ENCODE data around the gene MNAT1.
A peak's percentile ranks its signal among the peaks of the same experiment; 100 is the strongest.
"Not testable (repeated sequence)": the region's sequence is repeated elsewhere in the genome, so short reads cannot be mapped to it uniquely, and the experiment has no call there.

The MNAT1 gene

DNA sequence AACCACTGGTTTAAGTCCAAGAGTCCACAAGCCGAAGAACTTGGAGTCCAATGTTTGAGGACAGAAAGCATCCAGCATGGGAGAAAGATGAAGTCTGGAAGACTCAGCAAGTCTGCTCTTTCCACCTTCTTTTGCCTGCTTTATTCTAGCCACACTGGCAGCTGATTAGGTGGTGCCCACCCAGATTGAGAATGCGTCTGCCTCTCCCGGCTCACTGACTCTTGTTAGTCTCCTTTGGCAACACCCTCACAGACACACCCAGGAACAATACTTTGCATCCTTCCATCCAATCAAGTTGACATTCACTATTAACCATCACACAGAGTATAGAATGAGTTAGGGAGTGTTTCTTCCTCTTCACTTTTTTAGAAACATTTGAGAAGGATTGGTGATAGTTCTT lies 156.1 kb downstream of the MNAT1 start:
- not testable (repeated sequence) for DNase-seq

DNA sequence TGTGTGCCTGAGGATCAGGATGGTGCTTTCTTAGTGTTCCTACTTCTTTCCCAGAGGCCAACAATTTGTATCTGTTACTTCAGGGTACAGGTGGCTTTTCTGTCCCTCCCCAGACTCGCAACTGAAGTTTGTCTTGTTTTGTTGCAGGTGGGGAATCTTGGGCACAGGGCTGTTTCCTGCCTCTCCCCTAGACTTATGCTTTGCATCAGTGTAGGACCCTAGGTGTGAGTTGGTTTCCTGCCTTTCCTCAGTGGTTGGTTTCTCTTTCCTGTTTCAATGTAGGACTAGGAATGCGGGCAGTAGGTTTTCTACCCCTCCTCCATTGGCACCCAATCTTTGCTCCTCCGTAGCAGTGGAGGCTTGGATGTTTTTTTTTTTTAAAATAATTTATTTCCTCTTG lies 159.3 kb downstream of the MNAT1 start:
- no peak for DNase-seq

- DNase-seq = no peak
Measured at GRCh38 chr14:60904381-60904780, 169.8 kb downstream of the MNAT1 start.

DNA sequence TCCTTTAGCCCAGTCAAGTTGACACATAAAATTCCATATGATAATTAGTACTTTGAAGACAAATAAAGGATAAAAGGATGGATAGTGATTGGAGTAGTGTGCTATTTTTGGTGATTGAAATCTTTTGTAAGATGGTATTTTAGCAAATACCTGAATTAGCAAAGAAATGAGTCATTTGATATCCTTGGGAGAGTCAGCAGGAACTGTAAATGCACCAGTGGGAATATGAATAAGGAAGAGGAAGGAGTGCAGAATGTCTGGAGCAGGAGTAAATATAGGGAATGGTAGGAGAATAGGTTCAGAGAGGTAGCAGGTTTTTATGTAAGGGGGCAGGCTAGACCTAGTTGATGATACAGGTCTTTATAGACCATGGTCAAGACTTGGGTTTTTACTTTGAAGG lies 171.4 kb downstream of the MNAT1 start:
- DNase-seq = no peak

- no peak for DNase-seq
Measured at GRCh38 chr14:60915781-60916180, 181.2 kb downstream of the MNAT1 start.

DNA sequence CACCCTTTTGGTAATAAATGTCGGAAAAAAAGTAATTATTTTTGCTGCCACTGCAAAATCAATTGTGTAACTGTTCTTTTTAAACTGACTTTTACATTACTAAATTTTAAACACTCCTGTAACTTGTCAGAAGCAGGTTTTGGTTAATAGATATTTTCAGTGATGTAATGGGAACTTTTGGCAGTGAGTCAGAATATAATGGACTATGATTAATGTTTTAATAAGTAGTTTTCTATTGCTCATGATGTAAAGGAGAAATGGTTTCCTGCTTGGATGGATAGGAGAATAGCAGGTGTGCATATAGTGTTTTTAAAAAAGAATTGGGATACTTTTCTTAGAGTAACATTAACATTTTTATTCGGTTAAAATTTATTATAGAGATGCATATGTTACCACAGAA lies 187.5 kb downstream of the MNAT1 start:
- no peak for DNase-seq

DNA sequence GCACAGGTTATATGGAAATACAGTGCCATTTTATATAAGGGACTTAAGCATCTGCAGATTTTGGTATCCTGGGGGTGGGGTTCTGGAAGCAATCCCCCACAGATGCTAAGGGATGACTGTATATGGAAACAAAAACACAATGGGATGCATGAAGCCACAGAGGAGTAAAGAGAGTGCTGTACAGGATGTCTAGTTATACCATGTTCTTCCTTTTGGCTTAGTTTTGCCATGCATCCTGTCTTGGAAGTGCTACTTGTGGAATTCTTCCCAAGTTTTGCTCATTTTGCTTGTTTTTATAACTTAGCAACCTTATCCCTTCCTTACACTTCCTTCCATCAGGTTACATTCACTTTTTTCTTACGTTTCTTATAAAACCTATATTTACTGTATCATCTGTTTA lies 190.7 kb downstream of the MNAT1 start:
- DNase-seq = no peak

DNA sequence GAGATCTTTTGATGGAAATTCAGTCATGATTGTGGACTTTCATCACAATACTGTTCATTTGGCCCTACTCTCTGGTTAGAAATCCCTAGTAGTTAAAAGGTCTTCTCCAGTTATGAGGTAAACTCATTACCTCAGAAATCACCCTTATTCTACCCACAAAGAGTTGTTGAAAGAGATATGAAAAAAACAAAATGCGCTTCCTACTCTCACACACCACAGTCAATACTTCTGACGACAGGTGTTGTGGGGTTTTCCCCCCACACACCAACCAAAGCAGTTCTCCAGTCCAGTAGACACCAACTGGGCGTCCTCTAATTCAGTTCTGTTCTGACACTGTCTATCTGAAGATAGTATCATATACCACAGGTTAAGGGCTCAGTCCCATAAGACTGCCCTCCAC lies 191.4 kb downstream of the MNAT1 start:
- no peak for DNase-seq

DNA sequence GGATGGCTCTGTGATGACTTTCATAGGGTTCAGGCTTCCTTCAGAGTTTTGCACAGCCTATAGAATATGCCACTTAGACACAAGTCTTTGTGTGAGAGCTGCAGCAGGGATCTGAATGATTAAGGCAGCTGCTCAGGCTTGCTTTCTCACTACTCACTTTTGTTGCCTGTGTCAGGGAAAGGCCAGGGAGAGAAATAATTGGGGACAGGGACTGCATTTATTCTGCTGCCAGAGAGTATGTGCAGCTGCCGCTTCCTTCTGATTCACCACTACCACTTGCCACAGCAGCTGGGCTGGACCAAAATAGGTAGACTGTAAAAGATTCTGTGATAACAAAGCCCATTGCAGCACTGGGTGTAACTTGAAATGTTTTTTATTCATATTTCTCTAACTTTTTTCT lies 196.7 kb downstream of the MNAT1 start:
- DNase-seq = peak; percentile 16

- DNase-seq = no peak
Measured at GRCh38 chr14:60933920-60934655, 199.5 kb downstream of the MNAT1 start.

GRCh38 chr14:60935319-60935718 lies 200.8 kb downstream of the MNAT1 start:
- no peak for DNase-seq

DNA sequence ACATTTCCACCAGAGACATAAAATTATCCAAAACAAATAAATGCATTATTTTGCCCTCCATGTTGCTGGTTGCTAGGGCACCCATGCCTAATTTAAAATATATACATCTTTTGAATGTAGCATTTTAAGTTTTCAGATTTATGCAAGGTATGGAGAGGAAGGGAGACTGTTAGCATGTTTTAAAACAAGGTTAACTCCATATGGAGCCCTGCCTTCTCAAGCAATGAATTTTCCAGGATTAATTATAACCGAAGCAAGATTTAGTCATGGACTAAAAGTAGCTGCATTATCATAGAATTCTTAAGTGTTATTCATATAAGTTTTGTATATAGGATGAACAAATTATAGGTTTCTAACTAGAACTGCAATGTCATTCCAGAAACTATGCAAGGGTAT lies 209.1 kb downstream of the MNAT1 start:
- no peak for DNase-seq

GRCh38 chr14:60944204-60944603 lies 209.6 kb downstream of the MNAT1 start:
- no peak for DNase-seq

DNA sequence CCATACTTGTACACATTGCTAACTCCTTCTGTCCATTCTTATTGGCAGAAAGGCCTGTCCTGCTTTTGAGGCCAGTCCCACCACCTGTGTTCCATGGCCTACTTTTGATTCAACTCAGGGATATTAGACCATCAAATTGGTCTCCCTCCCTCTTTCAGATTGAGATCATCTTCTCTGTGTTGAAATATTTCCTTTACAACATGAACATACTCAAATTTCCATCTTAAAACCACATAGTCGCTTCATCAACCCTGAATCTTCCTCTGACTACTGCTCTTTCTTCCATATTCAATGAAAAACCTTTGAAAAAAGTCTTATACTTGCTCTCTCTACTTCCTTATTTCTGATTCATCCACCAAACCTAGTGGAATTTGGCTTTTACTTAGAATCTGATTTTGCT lies 211.4 kb downstream of the MNAT1 start:
- DNase-seq = peak; percentile 94

DNA sequence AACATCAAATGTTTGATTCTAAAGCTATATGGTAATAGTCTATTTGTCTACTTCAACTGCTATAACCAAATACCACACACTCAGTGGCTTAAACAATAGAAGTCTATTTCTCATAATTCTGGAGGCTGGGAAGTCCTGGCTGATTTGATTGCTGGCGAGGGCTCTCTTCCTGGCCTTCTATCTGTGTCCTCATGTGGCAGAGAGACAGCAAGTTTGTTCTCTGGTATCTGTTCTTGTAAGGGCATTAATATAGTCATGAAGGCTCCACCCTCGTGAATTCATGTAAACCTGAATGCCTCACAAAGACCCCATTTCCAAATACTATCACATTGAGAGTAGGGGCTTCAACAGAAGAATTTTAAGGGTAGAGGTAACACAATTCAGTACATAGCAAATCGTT lies 212.2 kb downstream of the MNAT1 start:
- no peak for DNase-seq

GRCh38 chr14:60951776-60952435 lies 217.3 kb downstream of the MNAT1 start:
- no peak for DNase-seq

- DNase-seq = no peak
Measured at GRCh38 chr14:60956202-60956601, 221.6 kb downstream of the MNAT1 start.

GRCh38 chr14:60956632-60957031 lies 222.1 kb downstream of the MNAT1 start:
- DNase-seq = no peak

- DNase-seq = no peak
Measured at GRCh38 chr14:60958146-60958545, 223.6 kb downstream of the MNAT1 start.

DNA sequence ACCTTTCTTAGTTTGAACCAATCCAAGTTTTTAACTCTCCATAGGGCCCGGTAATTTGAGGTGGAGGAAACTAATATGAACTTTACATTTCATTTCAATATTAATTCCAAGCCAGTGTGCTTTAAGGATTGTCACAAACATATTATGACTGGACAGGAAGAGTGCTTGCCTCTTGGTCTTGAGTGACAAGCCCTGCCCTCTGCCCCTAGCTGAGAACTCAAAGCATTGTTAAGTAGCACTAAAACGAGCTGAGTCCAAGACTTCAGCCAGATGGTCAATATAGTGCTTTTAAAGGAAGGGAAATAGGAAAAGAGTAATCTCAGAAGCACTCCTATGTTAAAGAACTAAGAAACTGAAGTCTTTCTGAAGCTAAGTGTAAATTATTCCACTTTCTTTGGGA lies 229.2 kb downstream of the MNAT1 start:
- DNase-seq = no peak

DNA sequence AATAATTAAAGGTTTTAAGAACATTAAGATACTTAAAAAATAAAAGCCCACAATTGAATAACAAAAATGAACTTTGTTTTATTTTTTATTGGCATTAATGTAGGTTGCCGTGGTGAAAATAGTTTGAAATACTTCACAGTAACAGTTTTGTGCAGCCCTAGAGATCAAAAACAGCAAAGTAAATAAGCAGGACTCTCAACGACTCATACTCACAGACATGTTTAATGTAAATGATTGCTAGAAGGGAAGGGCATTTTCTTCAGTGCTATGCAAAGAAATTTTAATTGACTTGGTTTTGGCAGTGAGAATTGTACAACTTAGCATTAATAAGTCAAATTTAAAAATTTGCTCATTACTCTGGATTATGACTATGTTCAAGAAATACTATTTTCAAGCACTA lies 230.3 kb downstream of the MNAT1 start:
- DNase-seq = no peak

- no peak for DNase-seq
Measured at GRCh38 chr14:60965402-60965801, 230.8 kb downstream of the MNAT1 start.

GRCh38 chr14:60968099-60968498 lies 233.5 kb downstream of the MNAT1 start:
- no peak for DNase-seq

DNA sequence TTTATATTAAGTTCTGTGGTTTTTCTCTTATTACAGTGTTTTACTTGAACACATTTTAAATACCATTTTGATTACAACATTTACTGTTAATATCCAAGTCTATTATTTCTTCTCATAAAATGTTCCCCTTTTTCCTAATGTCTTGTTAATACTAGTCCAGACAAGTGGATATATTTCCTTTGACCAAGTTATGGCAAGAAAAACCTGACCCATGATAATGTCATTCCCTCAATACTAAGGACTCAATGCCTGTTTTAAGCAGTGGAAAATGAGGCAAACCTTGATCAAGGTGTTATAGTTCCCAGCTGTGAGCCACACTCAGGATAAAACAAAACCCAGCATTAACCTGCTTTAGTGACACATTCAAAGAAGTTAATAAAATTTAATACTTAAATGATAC lies 234.1 kb downstream of the MNAT1 start:
- no peak for DNase-seq

DNA sequence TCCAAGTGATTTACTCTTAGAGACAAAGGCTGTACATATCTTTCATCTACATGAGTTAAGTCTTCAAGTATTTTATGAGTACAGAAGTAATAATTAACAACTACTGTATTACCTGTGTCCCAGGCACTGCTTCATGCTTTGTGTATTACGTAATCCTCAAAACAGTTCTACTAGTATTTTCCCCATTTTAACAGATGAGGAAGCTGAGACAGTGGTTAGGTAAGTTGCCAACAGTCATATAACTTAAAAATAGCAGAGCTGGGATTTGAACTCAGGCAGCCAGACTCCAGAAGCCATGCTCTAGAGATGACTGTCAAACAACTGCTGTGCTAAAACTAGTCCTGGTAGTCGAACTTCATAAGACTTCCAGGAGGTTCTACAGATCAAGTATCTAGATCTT lies 235.6 kb downstream of the MNAT1 start:
- DNase-seq = peak; percentile 41
